ENCODE measurements around the gene NHSL1. TPM values are rescaled to one million over a fixed set of nuclear protein-coding genes. Genes with fewer than 3 reads are reported as not detected.

Gene NHSL1
- total and polyA plus RNA-seq, 9 of the 15 experiments (the other 6 are each of a cell fraction or from before 2014, with no cell fraction given) = 0.09 to 0.20 TPM; not detected in 7

DNA sequence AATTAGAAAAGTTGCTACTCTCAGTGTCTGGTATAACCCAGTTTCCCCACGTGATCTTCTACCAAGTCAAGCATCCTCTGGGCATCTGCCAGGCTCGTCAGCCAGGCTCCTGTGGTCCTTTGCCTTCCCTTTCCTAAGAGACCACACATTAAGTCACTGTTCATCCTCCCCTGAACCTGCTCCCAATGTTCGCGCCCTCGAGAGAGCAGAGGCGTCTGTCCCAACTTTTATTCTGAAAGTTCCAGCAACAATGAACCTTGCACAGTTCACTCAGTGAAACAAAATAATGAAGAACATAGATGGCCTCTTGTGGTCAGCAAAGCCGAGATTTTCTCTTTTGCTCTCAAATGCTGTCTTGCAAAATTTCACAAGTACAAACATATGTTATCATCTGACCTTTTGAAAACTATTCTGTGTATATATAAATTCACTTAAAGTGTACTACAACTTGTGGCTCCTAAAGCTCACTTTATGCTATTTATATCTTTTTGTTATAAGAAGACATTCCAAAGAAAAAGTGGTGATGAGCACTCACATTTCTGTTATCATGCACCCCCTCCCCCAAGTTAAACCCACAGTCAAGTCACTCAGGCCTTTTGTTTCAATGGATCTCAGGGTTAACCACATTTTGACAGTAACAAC is 39.2 kb upstream of the NHSL1 start (continued):
- TF ChIP-seq, protein P1, sequence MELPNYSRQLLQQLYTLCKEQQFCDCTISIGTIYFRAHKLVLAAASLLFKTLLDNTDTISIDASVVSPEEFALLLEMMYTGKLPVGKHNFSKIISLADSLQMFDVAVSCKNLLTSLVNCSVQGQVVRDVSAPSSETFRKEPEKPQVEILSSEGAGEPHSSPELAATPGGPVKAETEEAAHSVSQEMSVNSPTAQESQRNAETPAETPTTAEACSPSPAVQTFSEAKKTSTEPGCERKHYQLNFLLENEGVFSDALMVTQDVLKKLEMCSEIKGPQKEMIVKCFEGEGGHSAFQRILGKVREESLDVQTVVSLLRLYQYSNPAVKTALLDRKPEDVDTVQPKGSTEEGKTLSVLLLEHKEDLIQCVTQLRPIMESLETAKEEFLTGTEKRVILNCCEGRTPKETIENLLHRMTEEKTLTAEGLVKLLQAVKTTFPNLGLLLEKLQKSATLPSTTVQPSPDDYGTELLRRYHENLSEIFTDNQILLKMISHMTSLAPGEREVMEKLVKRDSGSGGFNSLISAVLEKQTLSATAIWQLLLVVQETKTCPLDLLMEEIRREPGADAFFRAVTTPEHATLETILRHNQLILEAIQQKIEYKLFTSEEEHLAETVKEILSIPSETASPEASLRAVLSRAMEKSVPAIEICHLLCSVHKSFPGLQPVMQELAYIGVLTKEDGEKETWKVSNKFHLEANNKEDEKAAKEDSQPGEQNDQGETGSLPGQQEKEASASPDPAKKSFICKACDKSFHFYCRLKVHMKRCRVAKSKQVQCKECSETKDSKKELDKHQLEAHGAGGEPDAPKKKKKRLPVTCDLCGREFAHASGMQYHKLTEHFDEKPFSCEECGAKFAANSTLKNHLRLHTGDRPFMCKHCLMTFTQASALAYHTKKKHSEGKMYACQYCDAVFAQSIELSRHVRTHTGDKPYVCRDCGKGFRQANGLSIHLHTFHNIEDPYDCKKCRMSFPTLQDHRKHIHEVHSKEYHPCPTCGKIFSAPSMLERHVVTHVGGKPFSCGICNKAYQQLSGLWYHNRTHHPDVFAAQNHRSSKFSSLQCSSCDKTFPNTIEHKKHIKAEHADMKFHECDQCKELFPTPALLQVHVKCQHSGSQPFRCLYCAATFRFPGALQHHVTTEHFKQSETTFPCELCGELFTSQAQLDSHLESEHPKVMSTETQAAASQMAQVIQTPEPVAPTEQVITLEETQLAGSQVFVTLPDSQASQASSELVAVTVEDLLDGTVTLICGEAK (IDR thresholded peaks at IDR 0.05) = no peak
- TF ChIP-seq, protein P1 (CRISPR knock-in tag; IDR thresholded peaks at IDR 0.05) = no peak
- no peak for TF ChIP-seq ZNF707 (CRISPR knock-in tag; conservative IDR thresholded peaks at IDR 0.05)
- no peak for TF ChIP-seq JUN (IDR thresholded peaks at IDR 0.05; ENCODE audit: borderline replicate concordance, low read depth, low read length)
- no peak for TF ChIP-seq JUN (CRISPR knock-in tag; IDR thresholded peaks at IDR 0.05; ENCODE audit: borderline replicate concordance)

Measured in K562 (cell line).